Fibroblast of villous mesenchyme (primary cell): ENCODE results near the gene TSNAXIP1. TPM values are rescaled to one million over a fixed set of nuclear protein-coding genes. Genes with fewer than 3 reads are reported as not detected.

Source experiments
- DNase-seq: peaks from one replicate; pipeline ENCODE4 v3.0.0-alpha.2; 2010; ENCODE audit warnings: low read depth
- H3K4me3 ChIP-seq: 2 replicates; pipeline ENCODE4 v1.5.1; 2011; ENCODE audit warnings: low read depth, mild to moderate bottlenecking, low read length
- CTCF ChIP-seq: IDR thresholded peaks from 2 replicates; pipeline ENCODE4 v1.5.1; 2012; ENCODE audit warnings: low read depth, mild to moderate bottlenecking, low read length; ENCODE audit not compliant: insufficient read depth
- total RNA-seq: library from RNA; depleted of rRNA; stranded (reverse); fragments of >200 nt; gene quantifications from 2 replicates; pipeline ENCODE4 v1.2.3, GENCODE V29; 2012

The TSNAXIP1 gene
- total RNA-seq, 1 donor: 1.3 TPM

GRCh38 chr16:67868290-67868689 is 61.6 kb downstream of the TSNAXIP1 start:
- DNase-seq: no peak
- no peak overlapping the region for H3K4me3 ChIP-seq
- TF ChIP-seq CTCF: no peak

- no peak for DNase-seq
- no peak for TF ChIP-seq CTCF
Measured at GRCh38 chr16:67869653-67870052, 63.0 kb downstream of the TSNAXIP1 start.

GRCh38 chr16:67871256-67871655 is 64.6 kb downstream of the TSNAXIP1 start:
- TF ChIP-seq CTCF: no peak
- no peak for DNase-seq
- H3K4me3 ChIP-seq: no peak overlapping the region

More at GRCh38 chr16:67869653-67870052, 63.0 kb downstream of the TSNAXIP1 start:
- H3K4me3 ChIP-seq: no peak overlapping the region

GRCh38 chr16:67872131-67872630 is 65.5 kb downstream of the TSNAXIP1 start:
- no peak for TF ChIP-seq CTCF
- no peak overlapping the region for H3K4me3 ChIP-seq
- no peak for DNase-seq

GRCh38 chr16:67872631-67873434 is 66.1 kb downstream of the TSNAXIP1 start, which contains the start of gene EDC4:
TSS of gene EDC4 (plus strand) at chr16:67873052. CDS start at chr16:67873262, 210 bp downstream.
- no peak for TF ChIP-seq CTCF
- peak within 1 kb of the TSS; percentile 96 for H3K4me3 ChIP-seq
- DNase-seq: peak; percentile 84

GRCh38 chr16:67873435-67874370 is 67.0 kb downstream of the TSNAXIP1 start:
- TF ChIP-seq CTCF: no peak
- H3K4me3 ChIP-seq: peak overlapping the region; percentile 96
- DNase-seq: peak; percentile 27
